Endothelial cell of umbilical vein (primary cell): ENCODE measurements around the gene INO80D. TPM values are rescaled to one million over a fixed set of nuclear protein-coding genes. Genes with fewer than 3 reads are reported as not detected.

Experiments
- BruUV-seq: library from RNA; stranded (reverse); fragments of 400-500 nt; replicated peaks from 2 replicates; lab custom pipeline; 2021; lab: Mats Ljungman, UMichigan
- CTCF ChIA-PET: fragments of 300-600, 350-600 bp; sonication (Branson Sonifier 250); formaldehyde crosslinking; loops from one replicate; lab custom pipeline; 2021; ENCODE audit warnings: antibody characterized with exemption, inconsistent platforms; lab: Charles Lee
- POLR2A ChIA-PET: fragments of 300-600, 350-600 bp; sonication (Branson Sonifier 250); formaldehyde crosslinking; loops from one replicate; lab custom pipeline; 2021; ENCODE audit warnings: antibody characterized with exemption, inconsistent platforms; lab: Charles Lee
- DNase-seq: peaks from one replicate; pipeline ENCODE4 v3.0.0-alpha.2; 2011; ENCODE audit warnings: low read depth, low spot score
- FAIRE-seq: peaks from 2 replicates; lab custom pipeline; 2011; peaks lifted over from hg19 to GRCh38; lab: Jason Lieb, UNC
- H2AFZ ChIP-seq: 2 replicates; pipeline ENCODE4 v1.6.0; 2012; ENCODE audit warnings: low read depth, low read length, control low read depth, inconsistent platforms
- H3K27ac ChIP-seq: 2 replicates; pipeline ENCODE4 v1.5.1; 2011; ENCODE audit warnings: low read depth, mild to moderate bottlenecking, control low read depth, low read length, moderate library complexity; ENCODE audit not compliant: insufficient read depth
- H3K27me3 ChIP-seq, 2 experiments: 2 replicates each; pipeline versions ENCODE4 v1.6.0 to v1.6.1; 2011; ENCODE audit warnings: low read length in 2 of 2, mixed read lengths in 1 of 2; ENCODE audit not compliant: control insufficient read depth in 2 of 2, insufficient read depth in 2 of 2
- H3K36me3 ChIP-seq, 2 experiments: 2 replicates in 1 of 2; 3 replicates in 1 of 2; pipeline ENCODE4 v1.5.1; 2011; ENCODE audit warnings: low read length in 2 of 2, mild to moderate bottlenecking in 1 of 2, moderate library complexity in 1 of 2; ENCODE audit not compliant: control insufficient read depth in 2 of 2, insufficient read depth in 2 of 2; ENCODE audit errors: extremely low read depth in 1 of 2
- H3K4me1 ChIP-seq: 3 replicates; pipeline ENCODE4 v1.5.1; 2011; ENCODE audit warnings: mild to moderate bottlenecking, low read length; ENCODE audit not compliant: control insufficient read depth, insufficient read depth; ENCODE audit errors: extremely low read depth
- H3K4me2 ChIP-seq: 2 replicates; pipeline ENCODE4 v1.6.1; 2011; ENCODE audit warnings: low read length, control low read depth, mixed read lengths; ENCODE audit not compliant: insufficient read depth
- H3K4me3 ChIP-seq, 3 experiments: fragments of 200-600 bp in 1 of 3; sonication (generic), shearing (Covaris generic) in 1 of 3; replicated peaks in 1 of 3; 2 replicates each; pipeline ENCODE4 v1.5.1; 2011 to 2016; ENCODE audit warnings: control low read depth in 3 of 3, low read length in 3 of 3, mild to moderate bottlenecking in 2 of 3, inconsistent platforms in 1 of 3, low read depth in 1 of 3, moderate library complexity in 1 of 3; ENCODE audit not compliant: insufficient read depth in 1 of 3
- H3K79me2 ChIP-seq: 2 replicates; pipeline ENCODE4 v1.6.0; 2012; ENCODE audit warnings: low read length, inconsistent platforms; ENCODE audit not compliant: control insufficient read depth, insufficient read depth
- H3K9ac ChIP-seq: replicated peaks from 2 replicates; pipeline ENCODE3; 2011; ENCODE audit warnings: low read length, control low read depth; ENCODE audit not compliant: insufficient read depth; ENCODE audit errors: extremely low read depth
- H3K9me1 ChIP-seq: replicated peaks from 3 replicates; pipeline ENCODE4 v1.6.0; 2011; ENCODE audit warnings: mild to moderate bottlenecking, low read length; ENCODE audit not compliant: control insufficient read depth, insufficient read depth; ENCODE audit errors: extremely low read depth
- H3K9me3 ChIP-seq: replicated peaks from 2 replicates; pipeline ENCODE4 v1.5.1; 2012; ENCODE audit warnings: low read length, inconsistent platforms; ENCODE audit not compliant: control insufficient read depth, insufficient read depth
- H4K20me1 ChIP-seq: replicated peaks from 2 replicates; pipeline ENCODE3; 2011; ENCODE audit warnings: mild to moderate bottlenecking, low read length; ENCODE audit not compliant: control insufficient read depth, insufficient read depth; ENCODE audit errors: extremely low read depth
- EZH2 ChIP-seq: IDR thresholded peaks from 2 replicates; pipeline ENCODE4 v1.6.1; 2012; ENCODE audit warnings: borderline replicate concordance, low read depth, mild to moderate bottlenecking, moderate library complexity, low read length, inconsistent platforms; ENCODE audit not compliant: severe bottlenecking
- FOS ChIP-seq: IDR thresholded peaks from 2 replicates; pipeline ENCODE4 v1.6.1; 2011; ENCODE audit warnings: mild to moderate bottlenecking, low read length, moderate library complexity, borderline replicate concordance; ENCODE audit not compliant: insufficient read depth
- GATA2 ChIP-seq: IDR thresholded peaks from 2 replicates; pipeline ENCODE4 v1.7.0; 2011; ENCODE audit warnings: low read depth, mild to moderate bottlenecking, moderate library complexity, mixed read lengths, low read length; ENCODE audit not compliant: insufficient read length, insufficient read depth
- JUN ChIP-seq: IDR thresholded peaks from 2 replicates; pipeline ENCODE4 v1.6.1; 2011; ENCODE audit warnings: borderline replicate concordance, low read depth; ENCODE audit not compliant: insufficient read length, insufficient read depth
- MAX ChIP-seq: IDR thresholded peaks from 2 replicates; pipeline ENCODE4 v1.6.1; 2011; ENCODE audit not compliant: insufficient read depth, insufficient read length
- MYC ChIP-seq: IDR thresholded peaks from one replicate; pipeline ENCODE4 v1.6.1; 2011; ENCODE audit warnings: mild to moderate bottlenecking, low read depth, low read length
- POLR2A ChIP-seq: IDR thresholded peaks from 2 replicates; pipeline ENCODE4 v1.6.1; 2012; ENCODE audit warnings: low read depth, mild to moderate bottlenecking, control low read depth, low read length
- POLR2AphosphoS5 ChIP-seq: IDR thresholded peaks from 2 replicates; pipeline ENCODE4 v1.6.1; 2012; ENCODE audit warnings: low read depth, mild to moderate bottlenecking, control low read depth, low read length, moderate library complexity; ENCODE audit not compliant: insufficient read depth
- dilution Hi-C: fragments of 300-500 bp; cut with MboI; formaldehyde crosslinking; loops from one replicate; pipeline ENCODE4 v1.15.0; 2019; ENCODE audit warnings: low sequenced_read_pairs; ENCODE audit not compliant: extremely low pct_ligation_motif_present
- intact Hi-C: fragments of 100-400 bp; cut with micrococcal nuclease; formaldehyde crosslinking; loops from one replicate; pipeline ENCODE4 v1.10.0; 2022
- polyA plus RNA-seq, 4 experiments: library from polyadenylated mRNA; depleted of rRNA in 3 of 4; stranded (reverse) in 3 of 4; unstranded in 1 of 4; fragments of >200 nt; gene quantifications; 2 replicates each; pipeline versions ENCODE4 v1.2.1 to v1.2.3, GENCODE V29; 2011 to 2012; ENCODE audit warnings: missing spikeins in 1 of 4
- total RNA-seq: library from RNA; stranded (reverse); gene quantifications from 2 replicates; pipeline ENCODE4 v1.2.3, GENCODE V29; 2021
- TF ChIP-seq, protein P1 (sequence below), 2 donors: IDR thresholded peaks; 1 replicate in 1 of 2; 2 replicates in 1 of 2; pipeline ENCODE4 v1.5.1; 2011; ENCODE audit warnings: low read length in 2 of 2, mild to moderate bottlenecking in 2 of 2, moderate library complexity in 2 of 2, control low read depth in 1 of 2, inconsistent platforms in 1 of 2, low read depth in 1 of 2; ENCODE audit not compliant: insufficient read depth in 1 of 2; ENCODE audit errors: extremely low read depth in 1 of 2

The INO80D gene
- total and polyA plus RNA-seq, 2 donors (not counting 3 experiments of a cell fraction or from before 2014, with no cell fraction given) = 2.9 to 20.3 TPM

GRCh38 chr2:205954707-205955106, 131.3 kb downstream of the INO80D start:
- CTCF ChIA-PET = no interaction called here
- no peaks in the 10 kb centered on the region for H3K4me1 ChIP-seq
- FAIRE-seq = no peak

More at GRCh38 chr2:205954707-205955106, 131.3 kb downstream of the INO80D start:
- no peak overlapping the region for H3K27ac ChIP-seq
- POLR2A ChIA-PET = no interaction called here
- TF ChIP-seq EZH2 (no peak), MYC (no peak), FOS (no peak), MAX (no peak), JUN (no peak), POLR2A (no peak), POLR2AphosphoS5 (no peak), GATA2 (no peak)
- TF ChIP-seq, protein P1, sequence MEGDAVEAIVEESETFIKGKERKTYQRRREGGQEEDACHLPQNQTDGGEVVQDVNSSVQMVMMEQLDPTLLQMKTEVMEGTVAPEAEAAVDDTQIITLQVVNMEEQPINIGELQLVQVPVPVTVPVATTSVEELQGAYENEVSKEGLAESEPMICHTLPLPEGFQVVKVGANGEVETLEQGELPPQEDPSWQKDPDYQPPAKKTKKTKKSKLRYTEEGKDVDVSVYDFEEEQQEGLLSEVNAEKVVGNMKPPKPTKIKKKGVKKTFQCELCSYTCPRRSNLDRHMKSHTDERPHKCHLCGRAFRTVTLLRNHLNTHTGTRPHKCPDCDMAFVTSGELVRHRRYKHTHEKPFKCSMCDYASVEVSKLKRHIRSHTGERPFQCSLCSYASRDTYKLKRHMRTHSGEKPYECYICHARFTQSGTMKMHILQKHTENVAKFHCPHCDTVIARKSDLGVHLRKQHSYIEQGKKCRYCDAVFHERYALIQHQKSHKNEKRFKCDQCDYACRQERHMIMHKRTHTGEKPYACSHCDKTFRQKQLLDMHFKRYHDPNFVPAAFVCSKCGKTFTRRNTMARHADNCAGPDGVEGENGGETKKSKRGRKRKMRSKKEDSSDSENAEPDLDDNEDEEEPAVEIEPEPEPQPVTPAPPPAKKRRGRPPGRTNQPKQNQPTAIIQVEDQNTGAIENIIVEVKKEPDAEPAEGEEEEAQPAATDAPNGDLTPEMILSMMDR (IDR thresholded peaks at IDR 0.05; ENCODE audit: extremely low read depth in 1 of 2, insufficient read depth in 1 of 2, low read depth in 1 of 2, low read length in 2 of 2) = no peak
- no peak for DNase-seq
- intact Hi-C loops (no loop called here), dilution Hi-C loops (no loop called here)
- no TSS peak for BruUV-seq
- H3K9me3 ChIP-seq = no peaks in the 10 kb centered on the region
- H3K36me3 ChIP-seq = no peaks in the 10 kb centered on the region
- peaks cover 3 to 7% of the 10 kb centered on the region in 2 experiments for H3K27me3 ChIP-seq
- no peak overlapping the region for H3K9ac ChIP-seq
- H3K4me3 ChIP-seq = no peak overlapping the region
- H2AFZ ChIP-seq = no peak overlapping the region
- no peak overlapping the region for H3K4me2 ChIP-seq
- no peaks in the 10 kb centered on the region for H3K9me1 ChIP-seq
- no peaks in the 10 kb centered on the region for H4K20me1 ChIP-seq
- H3K79me2 ChIP-seq = no peaks in the 10 kb centered on the region
